ENCODE data around the gene CLOCK.
A peak's percentile ranks its signal among the peaks of the same experiment; 100 is the strongest.

CLOCK gene

DNA sequence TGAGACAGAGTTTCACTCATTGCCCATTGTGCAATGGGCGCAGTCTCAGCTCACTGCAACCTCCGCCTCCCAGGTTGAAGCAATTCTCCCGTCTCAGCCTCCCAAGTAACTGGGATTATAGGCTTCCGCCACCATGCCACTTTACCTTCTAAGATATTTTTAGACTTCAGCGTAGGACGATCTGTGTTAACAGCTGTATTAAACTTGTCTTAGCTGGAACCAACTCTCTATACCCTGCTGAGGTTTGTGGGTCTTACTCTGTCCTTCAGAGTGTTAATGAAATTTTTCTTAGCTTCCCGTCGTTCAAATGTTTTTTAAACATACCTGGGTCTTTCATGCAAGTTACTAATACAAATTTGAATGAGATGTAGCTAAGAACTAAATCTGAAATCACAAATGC is 136.3 kb downstream of the CLOCK start:
- no peak for DNase-seq

GRCh38 chr4:55409468-55410171 is 137.1 kb downstream of the CLOCK start:
- DNase-seq: no peak

DNA sequence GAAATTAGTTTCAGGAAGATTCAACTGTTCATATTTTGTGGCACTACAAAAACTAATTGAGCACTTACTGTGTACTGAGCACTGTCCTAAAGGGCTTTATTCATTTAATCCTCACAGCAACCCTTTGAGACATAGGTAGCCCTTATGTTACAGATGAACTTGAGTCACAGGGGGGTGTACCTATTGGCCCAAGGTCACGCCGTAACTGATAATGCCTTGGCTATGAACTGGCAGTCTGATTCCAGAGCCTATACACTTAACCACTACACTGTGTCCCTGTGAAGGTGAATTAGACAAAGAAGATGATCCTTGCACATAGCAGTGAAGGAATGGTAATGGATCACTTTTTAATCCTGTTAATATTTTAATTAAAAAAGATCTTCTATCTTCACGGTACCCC is 138.9 kb downstream of the CLOCK start:
- no peak for DNase-seq

GRCh38 chr4:55407119-55407518 is 139.6 kb downstream of the CLOCK start:
- no peak for DNase-seq

DNA sequence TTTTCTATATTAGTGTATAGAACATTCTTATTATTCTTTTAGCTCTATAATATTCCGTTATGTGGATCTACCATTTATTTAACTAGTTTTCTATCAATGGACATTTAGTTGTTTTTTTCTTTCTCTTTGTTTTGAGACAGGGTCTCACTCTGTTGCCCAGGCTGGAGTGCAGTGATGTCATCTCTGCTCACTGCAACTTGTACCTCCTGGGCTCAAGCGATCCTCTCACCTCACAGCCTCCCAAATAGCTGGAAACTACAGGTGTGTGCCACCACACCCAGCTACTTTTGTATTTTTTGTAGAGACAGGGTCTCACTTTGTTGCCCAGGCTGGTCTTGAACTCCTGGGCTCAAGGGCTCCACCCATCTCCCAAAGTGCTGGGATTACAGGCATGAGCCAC is 140.2 kb downstream of the CLOCK start:
- DNase-seq: no peak

DNA sequence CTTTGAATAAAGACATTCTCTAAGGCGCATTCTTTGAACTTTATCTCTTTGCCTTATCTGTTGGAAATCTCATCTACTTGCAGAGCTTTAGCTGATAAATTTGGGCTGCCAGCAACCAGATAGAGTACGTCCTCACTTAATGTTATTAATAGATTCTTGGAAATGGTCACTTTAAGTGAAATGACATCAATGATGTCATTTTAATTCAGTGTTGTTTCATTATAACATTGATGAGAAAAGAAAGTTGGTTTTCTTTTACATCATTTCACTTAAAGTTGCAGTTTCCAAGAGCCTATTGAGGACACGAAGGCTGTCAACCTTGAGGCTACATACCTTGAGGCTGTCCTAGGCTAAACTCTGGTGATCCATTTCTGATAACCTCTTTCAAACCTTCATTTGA is 141.6 kb downstream of the CLOCK start:
- DNase-seq: no peak

DNA sequence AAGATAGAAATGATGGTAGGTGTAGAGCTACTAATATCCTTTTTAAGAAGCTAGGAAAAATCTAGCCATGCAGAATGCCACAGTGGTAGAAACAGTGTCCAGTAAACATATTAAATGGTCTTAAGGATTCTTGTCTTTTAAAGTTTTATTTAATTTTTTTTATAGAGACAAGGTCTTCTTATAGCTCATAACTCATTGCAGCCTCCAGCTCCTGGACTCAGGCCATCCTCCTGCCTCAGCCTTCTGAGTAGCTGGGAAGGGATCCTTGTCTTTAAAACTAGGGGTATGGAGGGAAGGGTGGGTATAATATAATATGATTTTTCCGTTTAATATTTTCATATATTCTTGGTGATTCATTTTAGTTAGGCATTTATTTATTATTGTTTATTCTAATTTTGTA is 147.1 kb downstream of the CLOCK start:
- DNase-seq: no peak

GRCh38 chr4:55398966-55399365 is 147.7 kb downstream of the CLOCK start:
- DNase-seq: no peak

GRCh38 chr4:55398461-55398860 is 148.2 kb downstream of the CLOCK start:
- DNase-seq: no peak

- no peak for DNase-seq
Measured at GRCh38 chr4:55397520-55398321, 149.0 kb downstream of the CLOCK start.

DNA sequence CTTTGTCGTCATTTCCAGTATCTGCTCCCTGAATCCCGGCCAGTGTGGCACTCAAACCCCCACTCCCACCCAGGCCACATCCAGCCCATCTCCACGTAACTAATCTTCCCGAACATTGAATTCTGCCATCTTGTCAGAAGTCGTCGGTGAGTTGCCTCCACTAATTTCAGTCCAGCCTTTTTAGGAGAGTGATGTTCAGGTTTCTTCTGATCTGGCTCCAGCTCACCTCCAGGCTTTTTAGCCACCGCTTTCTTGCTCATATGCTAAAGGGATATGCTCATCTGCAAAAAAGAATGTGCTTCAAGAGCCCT is 149.6 kb downstream of the CLOCK start:
- DNase-seq: no peak

DNA sequence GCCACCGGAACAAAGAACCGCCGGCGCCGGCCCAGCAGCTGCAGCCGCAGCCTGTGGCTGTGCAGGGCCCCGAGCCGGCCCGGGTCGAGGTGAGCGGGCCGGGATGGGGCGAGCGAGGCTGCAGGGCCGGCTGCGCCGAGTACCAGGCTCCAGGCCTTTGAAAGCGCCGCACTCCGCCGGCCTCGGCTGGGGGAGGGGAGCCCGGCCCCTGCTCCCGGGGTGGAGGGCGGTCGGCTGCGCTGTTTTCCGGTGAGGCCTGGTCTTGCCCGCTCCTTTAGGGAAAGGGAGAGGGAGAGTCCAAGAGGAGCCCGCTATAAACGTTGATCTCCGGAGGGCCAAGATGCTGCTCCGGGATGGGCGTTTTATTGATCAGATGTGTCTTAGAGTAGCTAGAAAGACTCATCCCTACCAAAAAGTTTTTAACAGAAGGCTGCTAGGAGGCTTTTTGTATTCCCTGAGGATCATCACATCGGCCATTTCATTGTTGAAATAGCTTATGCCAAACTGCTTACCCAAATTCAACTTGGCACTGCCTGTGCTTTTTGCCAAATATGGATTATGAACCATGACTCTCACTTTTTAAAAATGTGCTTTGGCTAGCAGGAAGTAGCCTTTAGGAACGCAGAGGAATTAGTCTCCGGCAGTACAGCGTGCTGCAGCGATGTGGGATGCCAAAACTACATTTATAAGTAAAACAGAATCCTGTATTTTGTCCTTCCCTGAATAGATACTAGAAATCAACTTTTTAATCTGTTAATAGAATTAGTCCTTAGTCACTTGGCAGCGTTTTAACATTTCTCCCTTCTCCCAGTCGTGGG is 150.2 kb downstream of the CLOCK start:
- peak; percentile 6 to 31 for DNase-seq

DNA sequence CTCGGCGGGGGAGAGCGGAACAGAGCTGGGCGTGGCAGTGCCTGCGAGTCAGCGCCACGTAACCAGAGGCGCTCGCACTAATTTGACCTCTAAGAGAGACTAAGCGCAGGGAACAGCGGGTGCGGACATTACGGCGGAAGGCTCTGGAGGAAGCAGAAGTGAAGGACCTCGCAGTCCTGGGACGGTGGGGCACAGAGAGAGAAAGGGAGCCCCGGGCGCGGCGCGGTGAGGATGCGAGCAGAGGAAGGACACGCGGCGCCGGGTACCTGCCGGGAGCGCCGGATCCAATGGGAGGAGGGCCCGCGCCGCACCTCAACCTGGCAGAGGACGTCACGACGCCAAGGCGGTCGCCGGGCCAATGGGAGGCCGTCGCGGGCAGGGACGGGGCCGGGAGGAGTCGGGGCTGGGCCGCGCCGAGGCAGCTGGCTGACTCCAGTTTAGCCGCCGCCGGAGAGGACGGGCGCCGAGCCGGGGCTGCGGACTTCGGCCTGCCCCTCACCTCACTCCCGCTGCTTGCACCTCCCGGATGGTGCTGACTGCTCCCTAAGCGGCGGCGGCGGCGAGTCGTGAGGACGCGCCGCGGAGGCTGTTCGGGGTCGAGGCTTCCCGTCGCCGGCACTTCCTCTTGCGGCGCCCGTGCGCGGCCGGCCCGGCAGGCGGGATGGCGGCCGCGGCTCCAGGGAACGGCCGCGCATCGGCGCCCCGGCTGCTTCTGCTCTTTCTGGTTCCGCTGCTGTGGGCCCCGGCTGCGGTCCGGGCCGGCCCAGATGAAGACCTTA is 151.0 kb downstream of the CLOCK start, which contains the start of gene TMEM165:
Gene TMEM165, plus strand, starts transcription at position 429 of the 779 bp plus-strand sequence. Its CDS starts 233 bp downstream, at position 662.
- peak; percentile 87 to 89 for DNase-seq

- DNase-seq: no peak
Measured at GRCh38 chr4:55395218-55395528, 151.5 kb downstream of the CLOCK start.

GRCh38 chr4:55393461-55394320 is 153.0 kb downstream of the CLOCK start:
- no peak for DNase-seq

DNA sequence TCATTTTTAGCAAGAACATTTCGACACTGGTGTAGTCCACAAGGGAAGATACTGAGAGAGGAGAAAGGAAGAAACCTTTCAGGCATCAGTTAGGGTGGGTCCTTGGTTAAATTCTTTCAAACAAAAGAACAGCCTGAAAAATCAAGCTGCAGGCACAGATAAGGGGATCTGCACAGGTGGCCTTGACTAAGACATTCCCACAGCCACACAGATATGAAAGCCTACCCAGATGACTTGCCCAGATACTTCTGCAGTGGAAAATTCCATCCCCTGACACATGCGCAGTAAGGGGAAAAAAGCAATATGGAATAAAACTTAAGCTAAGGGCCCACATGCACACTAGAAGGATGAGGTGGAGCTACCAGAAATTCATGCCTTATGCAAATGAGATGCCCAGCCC is 159.9 kb downstream of the CLOCK start:
- DNase-seq: no peak

GRCh38 chr4:55386073-55386472 is 160.6 kb downstream of the CLOCK start:
- DNase-seq: no peak

DNA sequence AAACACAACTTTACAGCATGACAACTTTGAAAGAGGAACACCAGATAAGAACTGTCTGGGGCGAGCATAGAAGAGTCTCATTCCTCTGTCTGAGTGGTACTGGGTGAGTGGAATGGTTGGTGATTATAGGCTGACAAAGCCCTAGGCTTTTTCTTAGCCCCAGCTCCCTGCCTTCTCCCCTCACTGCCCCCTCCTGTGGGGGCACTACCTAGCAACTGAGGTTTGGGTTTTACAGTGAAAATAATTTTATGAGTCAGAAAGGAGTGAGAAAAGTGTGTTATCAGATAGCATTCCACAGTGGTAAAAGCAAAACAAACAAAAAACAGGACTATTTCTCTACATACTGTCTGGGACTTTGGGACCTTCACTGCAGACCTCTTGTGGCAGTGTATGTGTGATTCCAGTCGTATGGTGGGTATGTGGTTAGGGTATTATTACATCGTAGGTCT is 161.5 kb downstream of the CLOCK start:
- no peak for DNase-seq

GRCh38 chr4:55382488-55383003 is 164.2 kb downstream of the CLOCK start:
- DNase-seq: no peak

GRCh38 chr4:55381502-55381901 is 165.2 kb downstream of the CLOCK start:
- no peak for DNase-seq

GRCh38 chr4:55380576-55380975 is 166.1 kb downstream of the CLOCK start:
- DNase-seq: no peak
